Body of pancreas (tissue), 4 donors: ENCODE measurements around the gene GUK1.

ENCODE experiments used
- CTCF ChIP-seq, 7 experiments: fragments of 450-650 bp in 4 of 7; fragments of 200-600 bp in 3 of 7; sonication (generic) in 3 of 7; IDR thresholded peaks; one replicate each; pipeline ENCODE4 v1.5.1; 2016 to 2019; ENCODE audit warnings: antibody characterized with exemption in 7 of 7
- POLR2A ChIP-seq, 3 donors: fragments of 450-650 bp; IDR thresholded peaks; one replicate each; pipeline ENCODE4 v1.6.1; 2016; ENCODE audit warnings: antibody characterized with exemption in 3 of 3, mild to moderate bottlenecking in 2 of 3

- TF ChIP-seq POLR2A (IDR thresholded peaks at IDR 0.05) (no peak), CTCF (IDR thresholded peaks at IDR 0.05) (no peak)
These were observed 44.1 kb downstream of the GUK1 start for GRCh38 chr1:228184152-228184551.
